ENCODE measurements around the gene ECEL1.

ECEL1 gene

DNA sequence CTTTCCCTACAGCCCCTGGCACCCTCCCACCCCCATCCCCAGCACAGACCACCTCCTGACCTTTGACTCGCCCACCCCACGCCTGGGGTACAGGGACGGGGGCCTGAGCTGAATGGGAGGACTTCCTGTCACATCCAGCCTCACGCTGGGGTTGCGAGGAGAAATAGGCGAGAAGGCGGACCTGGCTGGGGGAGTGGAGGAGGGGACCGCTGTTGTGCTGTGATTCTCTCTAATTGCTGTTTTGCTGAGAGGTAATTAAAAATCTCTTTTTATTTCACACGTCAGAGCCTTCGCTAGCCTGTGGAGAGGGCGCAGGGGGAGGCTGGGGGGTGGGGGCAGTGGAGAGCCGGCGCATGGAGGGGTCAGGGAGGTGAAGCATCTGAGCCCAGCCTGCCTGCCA is 9.7 kb upstream of the ECEL1 start:
- no peak for DNase-seq

DNA sequence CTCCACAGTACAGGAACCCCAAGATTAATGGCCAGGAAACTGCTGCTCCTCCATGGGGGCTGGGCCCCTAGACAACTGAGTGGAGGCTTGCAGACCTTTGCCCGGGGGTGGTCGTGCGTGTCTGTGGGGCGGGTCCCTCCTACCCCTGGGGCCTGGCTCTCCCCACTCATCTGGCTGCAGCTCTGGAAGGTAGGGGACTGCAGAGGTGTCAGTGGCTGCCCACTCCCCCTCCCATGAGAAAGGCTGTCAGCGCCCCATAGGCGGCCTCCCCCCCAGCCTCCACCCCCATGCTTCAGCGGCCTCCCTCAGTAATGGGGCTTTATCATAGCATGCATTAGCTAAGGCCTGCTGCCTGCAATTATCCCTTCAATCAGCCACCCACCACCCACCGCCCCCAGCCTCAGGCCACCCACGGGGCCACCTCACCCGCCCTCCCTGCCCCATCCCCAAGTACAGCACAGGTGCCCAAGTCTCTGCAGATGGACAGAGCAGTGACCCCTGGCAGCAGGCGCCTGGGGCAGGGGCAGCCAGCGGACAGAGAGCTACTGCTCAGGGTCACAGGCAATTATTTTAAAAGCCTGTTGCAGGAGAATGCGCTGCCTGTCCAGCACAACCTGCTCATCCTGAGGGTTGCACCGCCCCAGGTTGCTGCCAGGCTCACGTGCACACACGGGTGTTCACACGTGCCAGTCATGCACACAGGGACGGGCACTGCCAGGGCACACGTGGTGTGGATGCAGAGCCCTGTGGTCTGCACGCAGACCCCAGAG is 9.1 kb upstream of the ECEL1 start:
- DNase-seq: no peak

DNA sequence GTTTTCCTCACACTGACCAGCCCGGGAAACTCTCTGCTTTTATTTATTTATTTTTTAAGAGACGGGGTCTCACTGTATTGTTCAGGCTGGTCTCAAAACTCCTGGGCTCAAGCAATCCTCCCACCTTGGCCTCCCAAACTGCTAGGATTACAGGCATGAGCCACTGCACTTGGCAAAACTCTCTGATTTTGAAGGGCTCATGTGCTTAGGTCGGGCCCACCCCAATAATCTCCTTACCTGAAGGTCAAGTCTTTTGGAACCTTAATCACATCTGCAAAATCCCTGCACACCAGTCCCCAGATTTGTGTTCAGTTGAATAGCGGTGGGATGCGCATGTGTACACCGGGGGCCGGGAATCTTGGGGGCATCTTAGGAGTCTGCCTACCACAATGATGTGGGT is 7.7 kb upstream of the ECEL1 start:
- DNase-seq: no peak

DNA sequence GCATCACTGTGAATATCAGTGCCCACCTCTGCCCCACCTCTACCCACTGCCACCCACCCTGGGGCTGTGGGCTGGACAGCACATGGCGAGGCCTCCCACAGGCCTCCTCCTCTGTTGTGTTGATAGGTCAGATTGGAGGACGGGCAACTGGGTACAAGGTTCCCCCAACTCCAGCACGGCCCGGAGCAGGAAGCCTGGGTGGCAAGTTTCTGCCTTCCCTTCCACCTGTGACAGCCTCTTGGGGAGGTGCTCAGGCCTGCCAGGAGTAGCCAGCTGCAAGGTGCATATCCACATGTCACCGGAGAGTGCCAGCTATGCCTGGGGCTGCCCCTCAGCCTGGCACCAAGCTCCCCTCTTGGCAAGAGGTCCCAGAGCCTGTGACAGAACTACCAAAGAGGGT is 6.9 kb upstream of the ECEL1 start:
- no peak for DNase-seq

DNA sequence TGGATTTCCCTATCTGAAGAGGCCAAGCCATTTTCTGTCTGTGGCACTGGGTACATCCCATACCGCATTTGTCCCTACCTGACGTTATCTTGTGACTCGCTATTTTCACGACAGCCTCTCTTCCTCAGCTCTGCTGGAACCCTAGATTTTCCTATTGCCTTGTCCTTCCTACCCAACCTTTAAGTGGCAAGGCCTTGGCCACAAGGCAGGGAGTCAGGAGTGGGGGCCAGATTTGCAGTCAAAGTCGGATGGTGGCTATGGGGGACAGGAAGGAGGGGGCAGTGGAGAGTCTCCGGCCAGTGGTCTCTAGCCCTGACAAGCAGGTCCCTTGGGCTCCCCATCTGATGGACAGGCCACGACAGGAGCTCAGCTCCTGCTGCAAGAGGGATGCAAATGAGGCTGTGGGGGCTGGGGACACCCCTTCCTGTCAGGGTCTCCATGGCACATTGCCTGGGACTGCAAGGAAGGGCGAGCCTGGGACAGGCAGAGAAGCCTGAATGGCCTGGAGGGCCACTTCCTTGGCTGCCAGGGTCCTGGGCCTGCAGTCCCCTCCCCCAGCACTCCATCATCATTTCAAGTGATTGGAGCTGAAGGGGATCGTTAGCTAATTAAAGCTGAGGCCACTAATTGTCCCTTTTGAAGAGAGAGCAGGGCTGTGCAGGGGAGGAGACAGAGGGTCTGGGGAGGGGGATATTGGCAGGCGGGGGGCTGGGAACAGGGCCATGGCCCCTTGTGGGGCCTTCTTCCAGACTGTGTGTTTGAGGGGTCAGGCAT is 6.3 kb upstream of the ECEL1 start:
- DNase-seq: no peak

DNA sequence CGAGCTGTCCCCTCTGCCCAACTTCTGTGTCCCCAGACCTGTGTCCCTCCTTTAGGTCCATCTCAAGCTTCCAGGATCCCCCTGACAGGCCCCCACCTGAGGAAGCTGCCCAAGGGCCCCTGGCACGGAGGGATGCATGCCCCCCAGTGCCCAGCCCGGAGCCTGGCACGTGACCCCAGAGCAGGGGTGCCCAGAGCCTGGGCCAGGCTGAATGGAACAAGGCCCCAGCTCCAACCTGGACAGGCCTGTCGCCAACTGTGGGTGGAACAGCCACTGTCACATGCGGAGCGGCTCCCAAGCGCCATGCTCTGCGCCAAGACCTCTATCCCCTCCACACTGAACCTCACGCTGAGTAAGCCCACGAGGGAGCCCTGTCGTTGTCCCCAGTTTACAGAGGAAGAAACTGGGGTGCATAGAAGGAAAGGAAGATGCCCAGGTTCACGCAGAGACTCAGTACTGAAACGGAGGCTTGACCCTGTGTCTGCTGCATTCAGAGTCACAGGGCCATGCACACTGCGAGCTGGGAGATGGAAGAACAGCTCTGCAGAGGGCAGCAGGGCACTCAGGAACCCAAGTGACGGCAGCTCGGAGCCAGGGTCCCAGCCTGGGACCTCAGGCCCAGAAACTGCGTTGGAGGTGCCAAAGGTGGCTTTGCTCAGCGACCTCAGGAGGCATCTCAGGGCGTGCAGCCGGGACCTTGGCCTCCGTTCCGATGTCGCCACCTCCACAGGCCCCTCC is 5.5 kb upstream of the ECEL1 start:
- DNase-seq: no peak

DNA sequence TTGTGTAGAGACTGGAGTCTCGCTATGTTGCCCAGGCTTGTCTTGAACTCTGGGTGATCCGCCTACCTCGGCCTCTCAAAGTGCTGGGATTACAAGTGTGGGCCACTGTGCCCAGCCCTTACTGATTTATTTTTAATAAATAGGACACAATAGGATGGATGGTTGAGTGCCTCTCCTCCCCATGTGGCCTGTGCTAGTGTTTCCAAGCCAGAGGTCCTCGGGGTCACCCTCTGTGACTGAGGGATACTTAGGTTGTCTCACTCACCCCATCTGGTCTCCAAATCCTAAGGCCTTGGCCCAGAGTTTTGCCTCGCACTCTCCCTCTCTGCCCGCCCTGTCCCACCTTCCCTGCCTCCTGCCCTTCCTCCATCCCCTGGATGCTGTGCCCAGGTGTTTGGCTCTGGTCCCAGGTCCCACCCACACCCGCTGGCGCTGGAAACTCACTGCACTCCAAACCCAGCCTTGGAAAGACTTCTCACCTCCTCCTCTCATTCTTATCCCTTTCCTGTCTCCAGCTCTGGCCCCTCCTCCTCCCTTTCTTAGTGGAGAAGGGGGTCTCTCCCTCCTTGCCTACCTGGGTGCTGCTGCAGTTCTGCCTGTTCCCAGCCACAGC is 4.7 kb upstream of the ECEL1 start:
- DNase-seq: no peak

DNA sequence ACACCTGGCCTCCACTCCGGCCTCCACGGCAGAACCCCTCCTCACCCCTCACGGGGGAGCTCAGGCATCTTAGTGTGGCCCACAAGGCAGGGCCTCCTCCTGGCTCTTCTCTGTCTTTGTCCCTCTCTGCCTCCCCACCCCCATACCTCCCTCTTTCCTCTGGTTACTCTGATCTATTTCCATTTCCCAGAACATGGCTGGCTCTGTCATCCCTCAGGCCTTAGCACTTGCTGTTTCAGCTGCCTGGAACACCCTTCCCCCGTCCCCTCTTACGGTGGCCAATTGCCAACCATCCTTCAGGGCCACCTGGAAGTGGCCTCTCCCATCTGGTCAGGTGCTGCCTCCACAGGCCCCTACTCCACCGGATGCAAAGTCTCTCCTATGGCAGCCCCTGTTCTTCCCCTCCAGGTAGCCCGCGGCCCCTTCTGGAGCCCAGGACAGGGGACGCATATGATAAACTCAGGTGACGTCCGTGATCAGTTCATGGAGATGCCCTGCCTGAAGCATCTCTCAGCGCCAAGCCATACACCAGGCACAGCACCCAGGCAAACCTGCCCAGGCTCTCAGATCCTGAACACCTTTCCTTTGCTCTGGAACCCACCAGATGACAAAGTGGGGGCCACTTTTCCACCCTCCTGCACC is 3.6 kb upstream of the ECEL1 start:
- no peak for DNase-seq

DNA sequence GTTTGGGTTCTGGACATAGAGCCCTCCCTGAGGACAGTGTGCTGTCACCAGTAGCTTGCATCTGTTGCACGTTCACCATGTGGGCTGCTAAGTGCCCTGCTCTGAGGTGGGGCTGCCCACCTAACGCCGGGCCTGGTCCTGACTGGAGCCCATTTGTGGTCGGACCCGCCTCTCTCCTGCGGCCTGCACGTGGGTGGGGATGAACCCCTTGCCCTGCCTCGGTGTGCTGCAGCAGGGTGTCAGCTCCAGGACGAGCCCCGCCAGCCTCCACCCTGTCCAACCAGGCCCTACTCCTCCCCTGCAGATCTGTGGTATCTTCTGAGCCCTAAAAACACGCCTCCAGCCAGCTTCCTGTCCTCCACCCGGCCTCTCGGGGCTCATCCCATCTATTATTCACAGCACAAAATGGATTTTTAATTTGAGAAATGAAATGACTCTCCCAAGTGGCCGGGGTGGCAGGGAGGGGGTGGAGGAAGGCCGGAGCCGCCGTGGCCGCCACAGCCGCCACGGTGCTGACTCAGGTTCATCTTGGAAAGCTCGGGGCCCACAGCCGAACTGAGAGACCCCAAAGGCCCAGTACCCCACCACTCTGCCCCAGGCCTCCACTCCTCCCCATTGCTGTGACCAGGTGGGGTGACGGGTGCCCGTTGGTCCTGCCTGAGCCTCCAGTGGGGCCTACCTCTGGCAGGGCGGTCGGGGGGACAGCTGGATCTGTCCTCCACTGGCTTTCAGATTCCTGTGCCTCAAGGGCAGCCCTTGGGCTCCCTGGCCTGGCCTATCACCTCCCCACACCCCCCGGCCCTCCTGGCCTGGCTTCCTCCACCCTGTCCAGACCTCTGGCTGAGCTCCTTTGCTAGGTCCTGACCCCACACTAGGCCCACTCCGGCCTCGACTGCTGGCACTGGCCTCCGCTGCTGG is 2.8 kb upstream of the ECEL1 start:
- no peak for DNase-seq

DNA sequence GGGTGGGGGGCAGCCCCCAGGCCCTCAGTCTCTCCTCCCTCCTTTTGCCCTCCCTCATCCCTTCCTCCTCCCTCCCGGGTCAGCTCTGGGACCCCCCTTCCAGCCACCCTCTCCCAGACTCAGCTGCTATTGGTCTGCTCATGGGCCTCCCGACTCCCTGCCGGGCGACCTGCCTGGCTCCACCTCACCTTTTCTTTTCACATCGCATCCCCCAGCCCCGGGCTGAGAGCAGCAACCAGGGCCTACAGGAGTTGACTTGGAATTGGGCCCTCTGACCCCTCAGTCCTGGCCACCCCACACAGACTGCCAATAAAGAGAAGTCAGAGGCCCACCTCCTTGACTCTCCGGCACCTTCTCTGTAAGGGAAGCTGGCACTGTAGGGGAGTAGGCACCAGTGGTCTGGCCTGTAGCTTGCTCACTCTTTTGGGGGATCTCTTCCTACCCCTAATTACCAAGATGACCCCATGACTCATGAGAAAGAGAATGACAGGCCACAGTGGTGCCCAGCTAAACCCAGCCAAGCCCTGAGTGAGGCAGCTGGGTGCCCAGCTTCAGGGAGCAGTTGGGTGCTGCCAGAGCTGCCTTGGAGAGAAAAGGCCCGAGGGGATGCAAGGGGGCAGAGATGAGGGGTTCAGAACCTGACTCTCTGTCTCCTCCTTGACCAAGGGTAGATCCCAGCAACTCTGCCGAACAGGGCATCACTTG is 2.0 kb upstream of the ECEL1 start:
- DNase-seq: no peak

DNA sequence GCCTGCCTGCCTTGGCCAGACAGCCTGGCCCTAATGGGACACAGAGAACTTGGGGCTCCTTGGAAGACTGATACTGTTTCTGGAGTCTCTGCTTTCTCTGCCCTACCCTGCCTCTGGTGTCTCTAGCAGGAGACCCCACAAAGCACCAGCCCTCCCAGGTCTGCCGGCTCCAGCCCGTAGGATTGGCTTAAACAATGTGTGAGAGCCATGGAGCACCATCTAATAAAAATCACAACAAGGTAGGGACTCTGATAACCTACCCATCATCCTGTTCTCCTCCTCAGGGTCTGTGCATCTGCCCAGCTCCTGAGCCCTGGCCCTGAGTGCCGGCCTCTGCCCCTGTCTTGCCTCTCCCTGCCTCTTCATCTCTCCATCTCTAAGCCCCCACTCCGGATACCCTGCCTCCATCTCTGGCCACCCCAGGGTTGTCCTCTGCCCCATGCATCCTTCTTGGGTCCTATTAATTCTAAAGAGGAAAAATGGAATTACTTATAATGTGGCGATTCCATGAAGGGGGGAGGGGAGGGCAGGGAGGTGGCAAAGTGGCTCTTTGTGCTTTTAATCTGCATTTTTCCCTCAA is 1.2 kb upstream of the ECEL1 start:
- no peak for DNase-seq

DNA sequence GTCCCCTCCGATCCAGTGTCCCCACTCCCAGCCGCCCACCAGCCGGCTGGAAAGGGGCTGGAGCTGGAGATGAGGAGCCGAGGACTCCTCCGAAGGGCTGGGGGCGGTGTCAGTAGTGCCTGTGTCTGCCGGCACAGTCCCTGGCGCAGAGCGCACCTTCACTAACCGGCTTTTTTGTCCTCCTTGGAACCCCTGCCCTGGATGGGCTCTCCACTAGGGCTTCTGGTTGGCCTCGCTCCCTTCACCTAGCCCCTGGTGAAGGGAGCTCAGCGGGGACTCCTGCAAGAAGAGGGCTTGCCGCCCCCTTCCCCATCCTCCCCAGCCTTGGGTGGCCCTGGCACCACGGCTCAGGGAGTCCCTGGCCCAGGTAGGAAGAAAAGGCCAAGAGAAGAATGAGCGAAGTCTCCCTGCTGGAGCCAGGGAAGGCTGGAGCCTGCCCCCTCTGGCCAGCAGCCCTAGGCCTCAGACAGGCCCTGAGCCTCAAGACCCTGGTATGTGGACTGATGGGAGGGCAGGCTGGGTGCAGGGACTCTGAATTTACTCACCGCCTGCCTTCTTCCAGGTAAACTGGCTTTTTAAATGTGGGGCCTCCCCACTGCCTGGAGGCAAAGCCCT is 570 bp upstream of the ECEL1 start:
- no peak for DNase-seq

DNA sequence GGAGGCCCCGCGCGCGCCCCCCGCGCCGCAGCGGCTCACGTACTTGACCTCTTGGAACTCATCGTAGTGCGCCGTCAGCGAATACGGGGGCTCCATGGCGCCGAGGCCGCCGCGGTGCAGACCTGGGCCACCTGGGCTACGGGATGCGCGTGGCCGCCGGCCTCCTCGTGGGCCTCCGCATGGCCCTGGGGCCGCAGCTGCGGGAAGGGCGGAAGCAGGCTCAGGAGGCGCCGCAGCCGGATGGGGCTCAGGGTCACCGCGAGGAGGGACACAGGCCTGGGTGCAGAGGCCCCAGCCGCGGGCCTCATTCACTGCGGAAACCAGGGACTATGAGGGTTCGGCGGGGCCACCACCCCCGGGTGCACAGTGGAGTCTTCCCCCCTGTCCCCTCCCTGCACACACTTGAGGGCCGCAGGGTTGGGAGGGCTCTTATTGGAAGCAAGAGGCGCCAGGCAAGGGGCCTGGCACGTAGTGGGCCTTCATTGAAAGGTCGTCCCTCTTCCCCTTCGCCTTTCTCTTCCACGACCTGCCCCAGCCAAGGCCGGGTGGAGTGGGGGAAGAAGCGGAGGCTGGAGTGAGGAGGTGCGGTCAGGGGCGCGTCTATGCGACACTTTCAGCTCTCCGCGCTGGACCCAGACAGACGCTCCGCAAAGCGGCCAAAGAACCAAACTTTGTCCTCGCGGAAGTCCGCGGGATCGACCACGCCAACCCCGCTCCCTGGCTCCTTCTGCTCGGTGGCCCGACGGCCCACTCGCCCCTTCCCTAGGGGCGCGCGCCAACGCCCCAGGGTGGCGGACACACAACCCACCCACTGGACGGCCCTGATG is 863 bp downstream of the ECEL1 start:
- DNase-seq: no peak

DNA sequence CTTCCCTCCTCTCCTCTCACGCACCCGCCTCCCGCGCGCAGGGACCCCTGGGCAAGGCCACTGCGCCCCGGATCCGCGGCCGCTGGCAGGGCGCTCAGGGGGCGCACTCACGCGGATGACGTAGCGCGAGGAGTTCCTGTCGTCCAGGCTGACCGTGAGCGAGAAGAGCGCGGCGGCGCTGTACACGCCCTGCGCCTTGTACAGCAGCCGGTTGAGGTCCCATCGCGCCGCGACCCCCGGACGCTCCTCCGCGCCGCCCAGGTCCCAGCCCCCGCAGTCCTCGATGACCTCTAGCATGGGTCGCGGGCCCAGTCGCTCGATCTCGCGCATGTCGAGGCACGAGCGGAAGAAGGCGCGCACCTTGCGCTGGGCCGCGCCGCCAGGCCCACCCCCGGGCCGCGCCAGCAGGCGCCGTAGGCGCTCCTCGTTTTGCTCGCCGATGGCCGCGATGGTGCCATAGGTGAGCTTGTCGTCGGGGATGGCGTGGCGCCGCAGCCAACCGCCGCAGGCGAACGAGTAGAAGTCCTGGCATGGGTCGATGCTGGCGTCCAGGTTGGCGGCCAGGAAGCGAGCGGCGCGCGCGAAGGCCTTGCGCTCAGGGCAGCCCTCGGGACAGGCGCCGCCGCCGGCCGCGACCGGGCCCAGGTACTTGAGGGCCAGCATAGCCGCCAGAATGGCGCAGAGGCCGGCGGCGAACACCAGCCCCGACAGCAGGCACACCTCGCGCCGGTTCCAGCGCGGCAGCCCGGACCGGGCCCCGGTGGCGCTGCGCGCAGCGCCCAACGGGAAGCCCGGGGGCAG is 1.7 kb downstream of the ECEL1 start:
- no peak for DNase-seq

DNA sequence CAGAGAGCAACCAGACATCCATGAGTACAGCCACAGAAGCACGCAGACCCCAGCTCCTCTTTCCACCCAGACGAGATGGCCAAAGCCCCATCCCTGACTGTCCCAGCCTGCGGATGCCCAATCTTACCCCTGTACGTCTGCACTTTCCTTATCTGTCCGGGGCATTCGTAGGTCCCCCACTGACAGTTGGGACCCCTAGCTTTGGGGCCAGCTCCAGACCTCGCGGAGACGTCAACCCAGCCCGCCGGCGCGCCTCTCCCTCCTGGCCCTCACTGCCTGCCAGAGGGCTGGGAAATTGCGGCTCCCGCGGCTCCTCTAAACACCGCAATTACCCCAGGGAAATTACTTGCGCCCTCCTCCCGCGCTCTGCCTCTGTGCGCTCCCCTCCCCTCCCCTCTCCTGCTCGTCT is 2.3 kb downstream of the ECEL1 start:
- no peak for DNase-seq

DNA sequence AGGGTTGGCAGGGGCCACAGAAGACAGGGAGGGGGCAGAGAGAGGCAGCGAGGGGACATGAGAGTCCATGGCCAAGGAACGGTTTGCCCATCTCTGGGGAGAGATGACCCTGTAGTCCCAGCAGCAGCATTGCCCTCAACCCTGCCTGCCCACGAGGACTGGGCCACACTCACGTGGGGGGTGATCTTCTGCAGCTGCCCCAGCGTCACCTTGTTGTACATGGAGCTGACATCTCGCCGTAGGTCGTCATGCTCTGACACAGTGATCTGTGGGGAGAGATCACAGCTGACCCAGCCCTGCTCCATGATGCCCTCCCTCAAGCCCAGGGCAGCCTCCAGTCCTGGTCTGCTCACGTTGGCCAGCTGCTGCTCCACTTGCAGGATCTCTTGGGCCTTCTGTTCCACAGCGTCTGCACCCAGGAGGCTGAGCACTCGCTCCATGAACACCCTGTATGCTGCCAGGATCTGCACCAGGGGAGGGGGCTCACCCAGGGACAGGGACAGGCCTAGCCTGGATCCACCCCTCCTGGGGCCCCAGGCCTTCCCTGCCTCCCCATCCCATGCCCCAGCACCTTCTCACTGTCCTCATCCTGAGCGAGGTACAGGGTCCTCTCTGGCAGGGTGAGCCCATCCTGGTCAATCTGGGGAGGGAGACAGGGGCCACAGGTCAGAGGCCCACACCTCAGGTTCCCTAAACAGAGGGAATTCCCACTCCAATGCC is 2.8 kb downstream of the ECEL1 start:
- DNase-seq: no peak

DNA sequence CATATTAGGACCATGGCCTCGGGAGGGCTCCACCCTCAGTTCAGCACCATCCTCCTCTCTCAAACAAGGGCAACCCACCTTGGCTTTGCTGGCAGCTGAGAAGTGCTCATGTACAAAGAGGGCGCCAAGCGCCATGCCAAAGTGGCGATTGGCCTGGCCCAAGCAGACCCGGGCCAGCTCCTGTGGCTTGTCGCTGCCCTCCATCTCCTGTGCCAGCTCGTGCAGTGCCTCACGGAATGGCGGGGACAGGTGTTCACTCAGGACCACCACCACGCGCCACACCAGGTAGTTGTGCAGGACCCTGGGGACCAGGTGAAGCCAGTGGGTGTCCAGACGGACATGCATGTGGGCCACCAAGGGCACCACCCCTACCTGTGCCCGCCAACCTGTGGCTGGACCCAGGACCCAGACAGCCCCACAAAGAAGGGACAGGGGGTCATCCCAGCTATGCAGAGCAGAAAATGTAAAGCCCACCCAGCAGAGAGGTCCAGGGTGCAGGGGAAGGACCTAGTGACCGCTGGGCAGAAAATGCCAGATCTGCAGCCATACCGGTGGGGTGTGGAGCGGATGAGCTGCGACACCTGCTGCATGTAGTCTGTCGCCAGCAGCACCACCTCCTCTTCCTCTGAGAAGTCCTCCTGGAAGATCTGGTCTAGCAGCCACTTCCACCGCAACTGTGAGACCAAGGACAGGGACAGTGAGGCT is 3.6 kb downstream of the ECEL1 start:
- no peak for DNase-seq

Data from activated CD4-positive, CD25-positive, alpha-beta regulatory T cell (primary cell).